NCI-H1417 treated with DMSO at 0.1 percent for 48 hours (cell line): Measurements from ENCODE around the gene CDKN2AIP.
"Not testable (repeated sequence)": the region's sequence is repeated elsewhere in the genome, so short reads cannot be mapped to it uniquely, and the experiment has no call there.

Experiments used
- DNase-seq: peaks from one replicate; lab custom pipeline; 2025; lab: John Stamatoyannopoulos, UW

The CDKN2AIP gene

GRCh38 chr4:183413234-183414200 lies 30.9 kb upstream of the CDKN2AIP start:
- no peak for DNase-seq

- DNase-seq, result no peak
Observed at GRCh38 chr4:183416879-183417755, 27.3 kb upstream of the CDKN2AIP start.

GRCh38 chr4:183422962-183423631 lies 21.3 kb upstream of the CDKN2AIP start:
- DNase-seq, result no peak

- no peak for DNase-seq
Observed at GRCh38 chr4:183424109-183424744, 20.2 kb upstream of the CDKN2AIP start.

- no peak for DNase-seq
Observed at GRCh38 chr4:183426507-183426906, 17.9 kb upstream of the CDKN2AIP start.

- no peak for DNase-seq
Observed at GRCh38 chr4:183429489-183429888, 14.9 kb upstream of the CDKN2AIP start.

GRCh38 chr4:183430317-183430993 lies 14.0 kb upstream of the CDKN2AIP start:
- no peak for DNase-seq

GRCh38 chr4:183430994-183431347 lies 13.5 kb upstream of the CDKN2AIP start:
- no peak for DNase-seq

GRCh38 chr4:183431614-183432013 lies 12.8 kb upstream of the CDKN2AIP start:
- no peak for DNase-seq

GRCh38 chr4:183433183-183433582 lies 11.3 kb upstream of the CDKN2AIP start:
- not testable (repeated sequence) for DNase-seq

- no peak for DNase-seq
Observed at GRCh38 chr4:183434264-183434663, 10.2 kb upstream of the CDKN2AIP start.

- DNase-seq, result no peak
Observed at GRCh38 chr4:183434666-183435190, 9.7 kb upstream of the CDKN2AIP start.

GRCh38 chr4:183435803-183436202 lies 8.6 kb upstream of the CDKN2AIP start:
- no peak for DNase-seq

GRCh38 chr4:183436417-183436816 lies 8.0 kb upstream of the CDKN2AIP start:
- no peak for DNase-seq

GRCh38 chr4:183437452-183437851 lies 7.0 kb upstream of the CDKN2AIP start:
- DNase-seq, result no peak

- no peak for DNase-seq
Observed at GRCh38 chr4:183438458-183439113, 5.8 kb upstream of the CDKN2AIP start.

- no peak for DNase-seq
Observed at GRCh38 chr4:183441276-183441675, 3.2 kb upstream of the CDKN2AIP start.

- no peak for DNase-seq
Observed at GRCh38 chr4:183443655-183444213, 702 bp upstream of the CDKN2AIP start.

GRCh38 chr4:183445097-183445428 lies 627 bp downstream of the CDKN2AIP start:
- DNase-seq, result no peak

- DNase-seq, result no peak
Observed at GRCh38 chr4:183447646-183448045, 3.2 kb downstream of the CDKN2AIP start.
